Loucy (cell line): ENCODE data around the gene F11R.
"Not testable (repeated sequence)": the region's sequence is repeated elsewhere in the genome, so short reads cannot be mapped to it uniquely, and the experiment has no call there.

ENCODE experiments used
- H2AFZ ChIP-seq: fragments of 200-600 bp; sonication (generic); 2 replicates; pipeline ENCODE4 v1.6.0; 2016; ENCODE audit warnings: antibody characterized with exemption, mild to moderate bottlenecking, low read length, moderate library complexity
- H3F3A ChIP-seq: fragments of 200-600 bp; 2 replicates; pipeline ENCODE4 v1.6.0; 2016; ENCODE audit warnings: antibody characterized with exemption, low read depth, mild to moderate bottlenecking
- H3K27me3 ChIP-seq: fragments of 200-600 bp; sonication (generic); 2 replicates; pipeline ENCODE4 v1.6.1; 2014; ENCODE audit warnings: low read length, mild to moderate bottlenecking; ENCODE audit not compliant: insufficient read depth, poor library complexity, severe bottlenecking
- H3K36me3 ChIP-seq: fragments of 200-600 bp; sonication (generic); 2 replicates; pipeline ENCODE4 v1.6.1; 2016; ENCODE audit warnings: low read length; ENCODE audit not compliant: insufficient read depth
- H3K4me1 ChIP-seq: fragments of 200-600 bp; sonication (generic); 2 replicates; pipeline ENCODE4 v1.5.1; 2014; ENCODE audit warnings: low read length, mild to moderate bottlenecking; ENCODE audit not compliant: insufficient read depth, poor library complexity, severe bottlenecking
- H3K4me2 ChIP-seq: fragments of 200-600 bp; sonication (generic); 2 replicates; pipeline ENCODE4 v1.6.0; 2014; ENCODE audit warnings: antibody characterized with exemption, low read length, low read depth, mild to moderate bottlenecking; ENCODE audit not compliant: poor library complexity, severe bottlenecking
- H3K4me3 ChIP-seq: fragments of 200-600 bp; sonication (generic); 2 replicates; pipeline ENCODE4 v1.5.1; 2014; ENCODE audit warnings: low read length, mild to moderate bottlenecking, mixed read lengths; ENCODE audit not compliant: poor library complexity, severe bottlenecking
- H3K79me2 ChIP-seq: fragments of 200-600 bp; sonication (generic); 2 replicates; pipeline ENCODE4 v1.6.1; 2014; ENCODE audit warnings: low read length; ENCODE audit not compliant: insufficient read depth
- H3K9ac ChIP-seq: fragments of 200-600 bp; sonication (generic); 2 replicates; pipeline ENCODE4 v1.6.0; 2014; ENCODE audit warnings: mild to moderate bottlenecking, low read depth, low read length, moderate library complexity; ENCODE audit not compliant: poor library complexity, severe bottlenecking
- H3K9me2 ChIP-seq: fragments of 200-600 bp; sonication (generic); replicated peaks from 2 replicates; pipeline ENCODE4 v1.6.1; 2016; ENCODE audit warnings: low read depth, low read length, mixed read lengths
- H3K9me3 ChIP-seq: fragments of 200-600 bp; sonication (generic); 2 replicates; pipeline ENCODE4 v1.6.1; 2014; ENCODE audit warnings: mild to moderate bottlenecking, antibody characterized with exemption, low read length, low read depth; ENCODE audit not compliant: insufficient read depth
- H4K20me1 ChIP-seq: fragments of 200-600 bp; sonication (generic); 2 replicates; pipeline ENCODE4 v1.6.0; 2014; ENCODE audit warnings: antibody characterized with exemption, low read length, mild to moderate bottlenecking; ENCODE audit not compliant: insufficient read depth, poor library complexity, severe bottlenecking
- EZH2phosphoT487 ChIP-seq: fragments of 200-600 bp; IDR thresholded peaks from 2 replicates; pipeline ENCODE4 v1.6.1; 2018; ENCODE audit warnings: antibody characterized with exemption, mild to moderate bottlenecking, moderate library complexity, borderline replicate concordance
- TF ChIP-seq, protein P1 (sequence below): fragments of 200-600 bp; sonication (generic); conservative IDR thresholded peaks from 2 replicates; pipeline ENCODE4 v1.5.1; 2014; ENCODE audit warnings: mild to moderate bottlenecking, antibody characterized with exemption, low read length

The F11R gene

GRCh38 chr1:161068306-161069234 lies 47.6 kb upstream of the F11R start:
- peak overlapping the region; percentile 99 for H3K9ac ChIP-seq
- no peaks in the 10 kb centered on the region for H3K9me3 ChIP-seq
- no peaks in the 10 kb centered on the region for H3K27me3 ChIP-seq
- H3K4me1 ChIP-seq, result peaks cover 64% of the 10 kb centered on the region
- peaks cover 39% of the 10 kb centered on the region for H4K20me1 ChIP-seq
- no peak overlapping the region for H2AFZ ChIP-seq
- H3K36me3 ChIP-seq, result no peaks in the 10 kb centered on the region
- H3F3A ChIP-seq, result 0 out of 2 replicates have a peak, but pooled peaks cover 3% of the 10 kb centered on the region
- H3K9me2 ChIP-seq, result no peaks in the 10 kb centered on the region
- H3K79me2 ChIP-seq, result peaks cover 58% of the 10 kb centered on the region
- peak overlapping the region; percentile 99 for H3K4me2 ChIP-seq
- TF ChIP-seq EZH2phosphoT487, result no peak
- TF ChIP-seq, protein P1, sequence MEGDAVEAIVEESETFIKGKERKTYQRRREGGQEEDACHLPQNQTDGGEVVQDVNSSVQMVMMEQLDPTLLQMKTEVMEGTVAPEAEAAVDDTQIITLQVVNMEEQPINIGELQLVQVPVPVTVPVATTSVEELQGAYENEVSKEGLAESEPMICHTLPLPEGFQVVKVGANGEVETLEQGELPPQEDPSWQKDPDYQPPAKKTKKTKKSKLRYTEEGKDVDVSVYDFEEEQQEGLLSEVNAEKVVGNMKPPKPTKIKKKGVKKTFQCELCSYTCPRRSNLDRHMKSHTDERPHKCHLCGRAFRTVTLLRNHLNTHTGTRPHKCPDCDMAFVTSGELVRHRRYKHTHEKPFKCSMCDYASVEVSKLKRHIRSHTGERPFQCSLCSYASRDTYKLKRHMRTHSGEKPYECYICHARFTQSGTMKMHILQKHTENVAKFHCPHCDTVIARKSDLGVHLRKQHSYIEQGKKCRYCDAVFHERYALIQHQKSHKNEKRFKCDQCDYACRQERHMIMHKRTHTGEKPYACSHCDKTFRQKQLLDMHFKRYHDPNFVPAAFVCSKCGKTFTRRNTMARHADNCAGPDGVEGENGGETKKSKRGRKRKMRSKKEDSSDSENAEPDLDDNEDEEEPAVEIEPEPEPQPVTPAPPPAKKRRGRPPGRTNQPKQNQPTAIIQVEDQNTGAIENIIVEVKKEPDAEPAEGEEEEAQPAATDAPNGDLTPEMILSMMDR, result no peak
- H3K4me3 ChIP-seq, result peak overlapping the region; percentile 98

DNA sequence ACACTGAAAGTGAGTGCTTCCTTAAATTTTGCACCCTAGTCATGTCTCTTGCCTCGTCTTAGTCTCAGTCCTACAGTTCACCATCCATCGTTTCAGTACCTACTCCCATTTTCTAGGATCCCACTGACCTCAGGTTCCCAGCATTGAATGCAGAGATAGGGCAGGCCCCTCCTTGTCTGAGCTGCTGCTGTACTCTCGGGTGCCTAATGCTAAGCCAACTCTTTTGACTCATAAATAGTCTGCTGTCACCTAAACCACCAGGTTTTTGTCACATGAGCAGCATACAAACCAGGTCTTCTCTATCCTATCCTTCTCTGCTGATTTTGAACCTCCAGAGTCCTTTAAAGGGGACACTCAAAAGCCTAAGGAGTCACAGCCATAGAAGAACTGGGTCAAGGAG lies 45.7 kb upstream of the F11R start:
- H3K36me3 ChIP-seq, result no peaks in the 10 kb centered on the region
- H4K20me1 ChIP-seq, result peaks cover 45% of the 10 kb centered on the region
- no peak overlapping the region for H2AFZ ChIP-seq
- no peaks in the 10 kb centered on the region for H3K27me3 ChIP-seq
- peak overlapping the region; percentile 99 for H3K4me2 ChIP-seq
- no peaks in the 10 kb centered on the region for H3K9me3 ChIP-seq
- H3K4me3 ChIP-seq, result peak overlapping the region; percentile 98
- peaks cover 74% of the 10 kb centered on the region for H3K79me2 ChIP-seq
- 0 out of 2 replicates have a peak, but pooled peaks cover 3% of the 10 kb centered on the region for H3F3A ChIP-seq
- peaks cover 64% of the 10 kb centered on the region for H3K4me1 ChIP-seq
- peak overlapping the region; percentile 99 for H3K9ac ChIP-seq
- TF ChIP-seq EZH2phosphoT487, result no peak
- no peaks in the 10 kb centered on the region for H3K9me2 ChIP-seq

DNA sequence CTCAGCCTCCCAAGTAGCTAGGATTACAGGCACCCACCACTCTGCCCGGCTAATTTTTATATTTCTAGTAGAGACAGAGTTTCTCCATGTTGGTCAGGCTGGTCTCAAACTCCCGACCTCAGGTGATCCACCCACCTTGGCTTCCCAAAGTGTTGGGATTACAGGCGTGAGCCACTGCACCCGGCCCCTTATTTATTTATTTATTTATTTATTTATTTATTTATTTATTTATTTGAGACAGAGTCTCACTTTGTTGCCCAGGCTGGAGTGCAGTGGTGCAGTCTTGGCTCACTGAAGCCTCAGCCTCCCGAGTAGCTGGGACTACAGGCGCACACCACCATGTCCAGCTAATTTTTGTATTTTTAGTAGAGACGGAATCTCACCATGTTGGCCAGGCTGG lies 44.7 kb upstream of the F11R start:
- Histone ChIP-seq H3K4me1 (peaks cover 55% of the 10 kb centered on the region), H3K79me2 (peaks cover 84% of the 10 kb centered on the region), H3K4me2 (peak overlapping the region; percentile 99), H4K20me1 (peaks cover 45% of the 10 kb centered on the region), H3K4me3 (peak overlapping the region; percentile 98)
- not testable (repeated sequence) for H3K9me2 ChIP-seq, H3K36me3 ChIP-seq, H3K27me3 ChIP-seq, H3K9ac ChIP-seq, H2AFZ ChIP-seq, H3F3A ChIP-seq, H3K9me3 ChIP-seq

- not testable (repeated sequence) for H3K9me2 ChIP-seq, H2AFZ ChIP-seq, H3K9me3 ChIP-seq, H3K9ac ChIP-seq, H3F3A ChIP-seq, H3K36me3 ChIP-seq, H3K27me3 ChIP-seq
- peaks cover 51% of the 10 kb centered on the region for H4K20me1 ChIP-seq
- peaks cover 92% of the 10 kb centered on the region for H3K79me2 ChIP-seq
- H3K4me1 ChIP-seq, result peaks cover 44% of the 10 kb centered on the region
- peak overlapping the region; percentile 73 for H3K4me2 ChIP-seq
- peak overlapping the region; percentile 50 for H3K4me3 ChIP-seq
These were observed 43.0 kb upstream of the F11R start for GRCh38 chr1:161063936-161064335.
